Umbilical cord (tissue), 2 donors: ENCODE data around the gene MAP1S. TPM values are rescaled to one million over a fixed set of nuclear protein-coding genes. Genes with fewer than 3 reads are reported as not detected.
A peak's percentile ranks its signal among the peaks of the same experiment; 100 is the strongest.

Experiments
- DNase-seq: peaks from one replicate; pipeline ENCODE4 v3.0.0-alpha.2; 2015; ENCODE audit warnings: low spot score
- total RNA-seq: library from RNA; depleted of rRNA; stranded (reverse); fragments of >200 nt; gene quantifications from one replicate; pipeline ENCODE4 v1.2.3, GENCODE V29; 2014; ENCODE audit warnings: low replicate concordance; ENCODE audit not compliant: insufficient read depth

Gene MAP1S
- total RNA-seq, 1 donor from 2014 or later, result 10.4 TPM

DNA sequence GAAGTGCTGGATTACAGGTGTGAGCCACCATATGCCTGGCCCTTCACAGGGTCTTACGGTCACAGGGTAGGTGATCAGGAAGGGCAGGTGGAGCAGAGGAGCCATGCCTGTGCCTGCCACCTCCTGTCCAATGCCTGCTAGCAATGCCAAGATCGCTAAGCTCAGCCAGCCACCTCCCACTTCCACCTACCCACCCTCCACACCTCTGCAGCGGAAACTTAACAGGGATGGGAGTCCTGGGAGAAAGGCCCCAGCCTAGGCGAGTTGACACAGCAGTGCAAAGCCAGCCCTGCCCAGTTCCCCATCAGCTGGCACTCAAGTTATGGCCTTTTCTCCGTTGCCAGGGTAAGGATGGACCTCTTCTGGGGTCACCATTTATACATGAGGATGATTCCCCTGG lies 16.1 kb downstream of the MAP1S start:
- no peak for DNase-seq

- DNase-seq, result no peak
Measured at GRCh38 chr19:17737690-17738153, 18.4 kb downstream of the MAP1S start.

- DNase-seq, result peak; percentile 41
Measured at GRCh38 chr19:17739121-17739875, 20.0 kb downstream of the MAP1S start.

DNA sequence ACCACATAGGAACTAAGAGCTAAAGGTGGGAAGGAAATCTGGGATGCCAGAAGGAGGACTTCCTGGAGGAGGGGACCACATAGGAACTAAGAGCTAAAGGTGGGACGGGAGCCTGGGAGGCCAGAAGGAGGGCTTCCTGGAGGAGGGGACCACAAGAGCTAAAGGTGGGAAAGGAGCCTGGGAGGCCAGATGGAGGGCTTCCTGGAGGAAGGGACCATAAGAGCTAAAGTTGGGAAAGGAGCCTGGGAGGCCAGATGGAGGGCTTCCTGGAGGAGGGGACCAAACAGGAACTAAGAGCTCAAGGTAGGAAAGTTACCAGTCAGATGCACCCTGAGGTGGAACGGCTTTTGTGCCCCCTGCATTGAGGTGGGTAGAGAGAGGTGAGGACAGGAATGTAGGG lies 22.2 kb downstream of the MAP1S start:
- no peak for DNase-seq

DNA sequence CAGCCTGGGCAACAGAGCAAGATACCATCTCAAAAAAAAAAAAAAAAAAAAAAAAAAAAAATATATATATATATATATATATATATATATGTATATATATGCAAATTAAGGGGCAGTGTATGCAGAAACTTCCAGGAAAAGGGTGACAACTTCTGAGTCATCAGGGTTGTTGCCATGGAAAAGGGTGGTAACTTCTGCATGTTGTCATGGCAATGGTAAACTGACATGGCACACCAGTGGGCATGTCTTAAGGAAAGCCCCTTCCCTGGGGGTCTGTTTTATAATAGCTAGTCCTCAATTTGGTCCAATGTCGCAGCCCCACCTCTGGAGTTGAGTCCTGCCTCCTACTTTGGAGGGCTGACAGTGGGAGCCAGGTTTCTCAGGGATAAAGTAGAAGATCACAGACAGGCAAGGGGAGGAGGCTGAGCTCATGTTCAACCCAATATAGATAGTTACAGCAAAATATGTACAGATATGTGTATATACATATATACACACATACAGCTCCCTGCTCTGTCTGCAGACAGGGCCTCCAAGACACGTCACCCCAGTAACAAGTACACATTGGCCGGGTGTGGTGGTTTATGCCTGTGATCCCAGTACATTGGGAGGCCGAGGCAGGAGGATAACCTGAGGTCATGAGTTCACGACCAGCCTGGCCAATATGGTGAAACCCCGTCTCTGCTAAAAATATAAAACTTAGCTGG lies 24.7 kb downstream of the MAP1S start:
- DNase-seq, result no peak

- peak; percentile 90 for DNase-seq
Measured at GRCh38 chr19:17747205-17748098, 28.2 kb downstream of the MAP1S start.

- DNase-seq, result no peak
Measured at GRCh38 chr19:17748884-17749638, 29.8 kb downstream of the MAP1S start.

DNA sequence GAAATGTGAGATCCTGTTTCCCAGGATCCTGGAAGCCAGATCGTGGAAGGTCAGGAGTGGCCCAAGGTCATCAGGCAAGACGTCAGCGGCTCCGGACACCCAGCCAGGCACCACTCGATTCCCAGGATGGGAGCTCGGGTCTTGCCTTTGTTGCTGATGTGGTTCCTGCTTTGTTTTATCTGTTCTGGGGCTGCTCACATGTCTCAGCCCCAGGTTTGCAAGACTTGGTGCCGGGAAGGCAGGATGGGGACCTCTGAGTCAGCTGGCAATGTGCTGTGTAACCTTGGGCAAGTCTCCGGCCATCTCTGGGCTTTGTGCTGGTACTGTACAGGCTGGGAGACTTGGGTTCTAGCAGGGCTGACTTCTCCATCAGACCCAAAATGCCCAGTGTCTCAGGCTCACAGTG lies 30.6 kb downstream of the MAP1S start:
- no peak for DNase-seq

GRCh38 chr19:17751103-17751911 lies 32.0 kb downstream of the MAP1S start, which contains the start of gene FCHO1:
Gene FCHO1, plus strand, starts transcription at chr19:17751477. Its CDS starts 3,688 bp downstream, at chr19:17755165.
- no peak for DNase-seq

- no peak for DNase-seq
Measured at GRCh38 chr19:17751912-17752273, 32.6 kb downstream of the MAP1S start.

GRCh38 chr19:17752865-17753639 lies 33.8 kb downstream of the MAP1S start:
- DNase-seq, result no peak

- DNase-seq, result no peak
Measured at GRCh38 chr19:17753976-17754375, 34.7 kb downstream of the MAP1S start.

- no peak for DNase-seq
Measured at GRCh38 chr19:17754634-17755442, 35.6 kb downstream of the MAP1S start.

DNA sequence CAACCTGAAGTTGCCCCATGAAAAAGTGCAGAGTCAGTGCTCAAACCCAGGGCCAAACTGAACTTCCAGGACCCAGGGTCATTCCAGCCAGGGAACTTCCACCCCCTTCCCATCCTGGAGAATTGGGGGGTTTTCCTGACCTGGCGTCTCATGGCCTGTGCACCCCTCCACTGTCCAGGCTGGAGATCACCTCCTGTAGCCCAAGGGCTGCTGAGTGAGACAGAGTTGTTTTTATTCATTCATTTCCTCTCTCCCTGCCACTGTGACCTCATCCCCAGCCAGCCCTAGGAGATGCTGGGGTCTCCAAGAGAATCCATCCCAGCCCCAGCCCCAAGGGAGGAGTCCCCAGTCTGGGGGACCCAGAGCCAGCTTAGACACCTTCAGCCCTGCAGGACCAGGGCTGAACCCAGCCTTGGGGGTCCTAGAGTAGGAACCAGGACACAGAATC lies 36.2 kb downstream of the MAP1S start:
- DNase-seq, result no peak

GRCh38 chr19:17755977-17756670 lies 36.8 kb downstream of the MAP1S start:
- DNase-seq, result no peak

GRCh38 chr19:17757125-17757524 lies 37.8 kb downstream of the MAP1S start:
- peak; percentile 40 for DNase-seq

GRCh38 chr19:17758515-17758914 lies 39.2 kb downstream of the MAP1S start:
- no peak for DNase-seq

DNA sequence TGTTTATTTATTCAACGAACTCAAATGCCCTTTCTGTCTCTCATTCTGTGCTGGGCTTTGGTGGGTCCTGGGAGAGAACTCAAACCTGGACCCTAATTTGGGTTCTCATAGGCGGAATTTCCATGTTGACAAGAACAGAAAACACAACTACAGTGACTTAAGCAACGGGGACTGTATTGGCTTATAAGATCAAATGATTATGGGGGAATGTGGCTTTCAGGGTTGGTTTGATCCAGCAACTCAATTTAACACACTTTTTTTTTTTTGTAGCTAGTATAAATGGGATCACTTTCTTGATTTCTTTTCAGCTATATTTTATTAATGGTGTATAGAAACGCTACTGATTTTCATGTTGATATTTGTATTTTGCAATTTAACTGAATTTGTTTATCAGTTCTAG lies 41.9 kb downstream of the MAP1S start:
- DNase-seq, result no peak
